Measurements from ENCODE around the gene ARIH2.

DNA sequence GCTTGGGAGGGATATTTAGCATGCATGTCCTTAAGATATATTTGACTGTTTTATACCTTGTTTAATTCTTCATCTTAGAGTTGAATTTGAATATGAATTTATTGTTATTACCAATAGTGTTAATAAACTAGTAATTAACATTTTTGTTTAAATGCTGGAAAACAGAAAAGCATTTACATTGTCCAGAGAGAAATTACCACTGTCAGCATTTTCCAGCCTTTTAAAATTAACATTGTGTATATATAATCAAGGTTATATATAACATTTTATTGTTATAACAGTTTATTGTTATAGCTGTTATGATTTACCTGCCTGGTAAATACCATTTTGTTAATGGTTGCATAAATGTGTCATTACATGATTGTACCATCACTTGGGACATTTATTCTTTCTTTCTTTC, 63.4 kb downstream of the ARIH2 start:
- TF ChIP-seq, protein P1, sequence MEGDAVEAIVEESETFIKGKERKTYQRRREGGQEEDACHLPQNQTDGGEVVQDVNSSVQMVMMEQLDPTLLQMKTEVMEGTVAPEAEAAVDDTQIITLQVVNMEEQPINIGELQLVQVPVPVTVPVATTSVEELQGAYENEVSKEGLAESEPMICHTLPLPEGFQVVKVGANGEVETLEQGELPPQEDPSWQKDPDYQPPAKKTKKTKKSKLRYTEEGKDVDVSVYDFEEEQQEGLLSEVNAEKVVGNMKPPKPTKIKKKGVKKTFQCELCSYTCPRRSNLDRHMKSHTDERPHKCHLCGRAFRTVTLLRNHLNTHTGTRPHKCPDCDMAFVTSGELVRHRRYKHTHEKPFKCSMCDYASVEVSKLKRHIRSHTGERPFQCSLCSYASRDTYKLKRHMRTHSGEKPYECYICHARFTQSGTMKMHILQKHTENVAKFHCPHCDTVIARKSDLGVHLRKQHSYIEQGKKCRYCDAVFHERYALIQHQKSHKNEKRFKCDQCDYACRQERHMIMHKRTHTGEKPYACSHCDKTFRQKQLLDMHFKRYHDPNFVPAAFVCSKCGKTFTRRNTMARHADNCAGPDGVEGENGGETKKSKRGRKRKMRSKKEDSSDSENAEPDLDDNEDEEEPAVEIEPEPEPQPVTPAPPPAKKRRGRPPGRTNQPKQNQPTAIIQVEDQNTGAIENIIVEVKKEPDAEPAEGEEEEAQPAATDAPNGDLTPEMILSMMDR (IDR thresholded peaks at IDR 0.05), result no peak
- TF ChIP-seq POLR2A (IDR thresholded peaks at IDR 0.05) (no peak), POLR2AphosphoS5 (IDR thresholded peaks at IDR 0.05; ENCODE audit: insufficient read depth in 1 of 2, low read depth in 1 of 2) (no peak)
